ENCODE results near the gene SGCA.

GRCh38 chr17:50196036-50196435 lies 30.2 kb downstream of the SGCA start:
- TF ChIP-seq CTCF (IDR thresholded peaks at IDR 0.05; ENCODE audit: control extremely low read depth in 1 of 3, insufficient read depth in 1 of 3, low read depth in 1 of 3, low read length in 3 of 3) (no peak), SP1 (IDR thresholded peaks at IDR 0.05; ENCODE audit: low read depth, low read length) (no peak), POLR2AphosphoS5 (IDR thresholded peaks at IDR 0.05; ENCODE audit: low read depth, low read length) (no peak), ZNF274 (IDR thresholded peaks at IDR 0.05; ENCODE audit: borderline replicate concordance, extremely low read depth, low read length) (no peak), POLR2A (IDR thresholded peaks at IDR 0.05; ENCODE audit: control extremely low read depth in 1 of 2, low read depth in 2 of 2, low read length in 2 of 2) (no peak)
